Hepatocyte (in vitro differentiated cells): Measurements from ENCODE around the gene ZBTB4.

Experiments
- EZH2phosphoT487 ChIP-seq: fragments of 200-600 bp; sonication (generic); IDR thresholded peaks from one replicate; pipeline ENCODE4 v1.6.1; 2018; ENCODE audit warnings: antibody characterized with exemption, mild to moderate bottlenecking, low read depth, moderate library complexity; ENCODE audit not compliant: unreplicated experiment, severe bottlenecking
- TF ChIP-seq, protein P1 (sequence below): fragments of 200-600 bp; sonication (generic); IDR thresholded peaks from 2 replicates; pipeline ENCODE4 v1.5.1; 2016; ENCODE audit warnings: antibody characterized with exemption, mild to moderate bottlenecking; ENCODE audit not compliant: poor library complexity

DNA sequence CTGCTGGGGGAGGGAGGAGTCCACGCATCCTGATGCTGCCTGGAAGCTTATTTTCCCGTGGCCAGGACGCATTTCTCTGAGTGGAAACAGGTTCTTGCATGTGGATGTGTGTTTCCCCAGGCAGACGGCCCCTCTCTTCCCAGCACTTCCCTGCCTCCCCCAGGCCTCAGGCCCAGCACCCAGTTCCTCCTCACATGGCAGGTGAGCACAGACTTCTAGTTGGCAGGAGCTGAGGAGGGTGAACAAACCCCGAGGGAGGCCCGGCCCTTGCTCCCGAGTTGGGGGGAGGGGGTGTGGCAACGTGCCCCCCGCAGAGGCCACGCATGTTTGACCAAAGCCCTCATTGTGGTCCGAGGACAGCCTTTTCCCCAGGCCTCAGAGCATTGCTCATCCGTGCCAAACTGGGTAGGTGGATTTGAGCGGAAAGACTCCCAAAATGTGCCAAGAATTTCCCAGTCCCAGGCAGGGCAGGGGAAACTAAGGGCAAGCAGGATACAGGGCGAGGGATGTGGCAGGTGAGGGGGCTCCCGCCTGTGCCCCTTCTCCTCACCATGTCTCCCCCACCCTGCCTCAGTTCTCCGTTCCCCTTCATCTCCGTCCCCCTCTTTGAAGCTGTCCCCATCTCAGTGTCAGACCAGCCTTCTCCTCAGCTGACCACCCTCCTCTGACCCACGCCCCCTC, 60.8 kb downstream of the ZBTB4 start:
- no peak for TF ChIP-seq EZH2phosphoT487
- TF ChIP-seq, protein P1, sequence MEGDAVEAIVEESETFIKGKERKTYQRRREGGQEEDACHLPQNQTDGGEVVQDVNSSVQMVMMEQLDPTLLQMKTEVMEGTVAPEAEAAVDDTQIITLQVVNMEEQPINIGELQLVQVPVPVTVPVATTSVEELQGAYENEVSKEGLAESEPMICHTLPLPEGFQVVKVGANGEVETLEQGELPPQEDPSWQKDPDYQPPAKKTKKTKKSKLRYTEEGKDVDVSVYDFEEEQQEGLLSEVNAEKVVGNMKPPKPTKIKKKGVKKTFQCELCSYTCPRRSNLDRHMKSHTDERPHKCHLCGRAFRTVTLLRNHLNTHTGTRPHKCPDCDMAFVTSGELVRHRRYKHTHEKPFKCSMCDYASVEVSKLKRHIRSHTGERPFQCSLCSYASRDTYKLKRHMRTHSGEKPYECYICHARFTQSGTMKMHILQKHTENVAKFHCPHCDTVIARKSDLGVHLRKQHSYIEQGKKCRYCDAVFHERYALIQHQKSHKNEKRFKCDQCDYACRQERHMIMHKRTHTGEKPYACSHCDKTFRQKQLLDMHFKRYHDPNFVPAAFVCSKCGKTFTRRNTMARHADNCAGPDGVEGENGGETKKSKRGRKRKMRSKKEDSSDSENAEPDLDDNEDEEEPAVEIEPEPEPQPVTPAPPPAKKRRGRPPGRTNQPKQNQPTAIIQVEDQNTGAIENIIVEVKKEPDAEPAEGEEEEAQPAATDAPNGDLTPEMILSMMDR, result no peak
